GM19351 (cell line): ENCODE results near the gene PDGFA.

Experiments used
- ATAC-seq: cut with Tn5 transposase; IDR thresholded peaks from one replicate; pipeline ENCODE4 v1.9.1; 2021; ENCODE audit warnings: mild to moderate bottlenecking, moderate library complexity; ENCODE audit not compliant: unreplicated experiment

The PDGFA gene

DNA sequence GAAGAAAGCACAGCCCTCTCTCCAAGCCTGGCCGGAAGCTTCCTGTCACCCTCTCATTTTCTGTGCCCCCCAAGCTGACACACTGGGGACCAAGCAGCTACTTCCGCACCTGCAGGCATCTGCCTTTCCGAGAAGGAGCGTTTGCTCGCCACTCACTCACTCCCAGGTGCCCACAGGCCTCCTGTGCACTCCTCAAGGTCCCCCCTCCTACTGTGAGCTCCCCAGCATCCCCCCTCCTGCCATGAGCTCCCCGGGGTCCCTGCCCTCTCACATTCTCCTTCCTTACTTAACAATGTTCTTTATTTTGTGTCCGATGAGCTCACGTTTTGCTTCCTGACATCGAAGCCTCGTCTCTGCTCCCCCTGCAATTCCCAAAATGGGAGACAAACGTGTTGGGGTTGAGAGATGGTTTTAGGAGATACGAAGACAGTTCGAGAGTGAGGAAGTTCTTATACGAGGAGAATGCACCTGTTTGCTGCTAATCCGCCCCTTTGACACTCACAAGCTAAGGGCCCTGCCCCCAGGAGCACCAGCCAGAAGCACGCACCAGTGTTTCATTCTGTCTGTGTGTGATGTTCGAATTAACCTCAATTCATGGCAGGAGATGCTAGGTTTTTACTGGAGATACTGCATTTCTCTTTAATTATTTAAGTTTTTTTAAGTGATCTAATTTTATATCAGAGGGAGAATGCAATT, 70.2 kb downstream of the PDGFA start:
- ATAC-seq: no peak

DNA sequence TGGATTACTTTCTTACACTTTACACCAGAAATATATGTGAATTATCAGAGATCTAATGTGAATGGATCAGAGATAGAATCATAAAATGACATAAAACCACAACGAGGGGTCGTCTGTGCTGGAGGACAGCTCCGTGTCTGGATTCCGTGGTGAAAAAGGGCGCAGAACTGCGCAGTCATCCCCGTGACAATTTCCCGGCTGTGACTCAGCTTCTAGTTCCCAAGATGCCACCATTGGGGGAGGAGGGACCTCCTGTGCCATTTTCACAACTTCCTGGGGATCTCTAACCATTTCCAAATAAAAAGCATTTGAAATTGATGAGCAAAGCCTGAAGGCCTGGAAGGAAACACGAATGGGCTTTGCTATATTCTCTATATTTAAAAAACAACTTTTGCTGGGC, 72.1 kb downstream of the PDGFA start:
- ATAC-seq: no peak
